H1 (cell line): Measurements from ENCODE around the gene TXNRD2. TPM values are rescaled to one million over a fixed set of nuclear protein-coding genes. Genes with fewer than 3 reads are reported as not detected.

Experiments
- ASH2L ChIP-seq: fragments of 200-600, 300-600 bp; sonication (generic); IDR thresholded peaks from one replicate; pipeline ENCODE4 v1.7.1; 2017; ENCODE audit warnings: low read length
- EZH2 ChIP-seq: fragments of 200-600 bp; sonication (generic); IDR thresholded peaks from 2 replicates; pipeline ENCODE4 v1.7.1; 2012; ENCODE audit warnings: low read depth, mild to moderate bottlenecking, moderate library complexity, low read length, inconsistent platforms; ENCODE audit not compliant: severe bottlenecking
- GTF2F1 ChIP-seq: IDR thresholded peaks from 2 replicates; pipeline ENCODE4 v1.6.1; 2012; ENCODE audit warnings: low read depth, low read length, improper control_type of control experiment, borderline replicate concordance
- MAFK ChIP-seq: IDR thresholded peaks from 2 replicates; pipeline ENCODE4 v1.6.1; 2012; ENCODE audit warnings: low read depth, mild to moderate bottlenecking, improper control_type of control experiment, low read length
- polyA plus RNA-seq, 7 experiments: library from polyadenylated mRNA; depleted of rRNA in 3 of 7; stranded (reverse) in 5 of 7; unstranded in 2 of 7; fragments of >200 nt in 5 of 7; fragments of 200-250 nt in 2 of 7; gene quantifications; 1 replicate in 5 of 7; 2 replicates in 1 of 7; 4 replicates in 1 of 7; pipeline versions ENCODE4 v1.2.1 to v1.2.3, GENCODE V29; 2011 to 2013; ENCODE audit warnings: missing spikeins in 2 of 7, mixed read lengths in 2 of 7
- total RNA-seq: library from RNA; stranded (reverse); fragmentation: NEBNext Ultra II Directional; extraction: Animal tissue kit (Norgen Biotek cat#: 25700); gene quantifications from 2 replicates; pipeline ENCODE4 v1.2.1, GENCODE V29; 2021

TXNRD2 gene
- total and polyA plus RNA-seq, 2 of the 8 experiments (the other 6 are each of a cell fraction or from before 2014, with no cell fraction given) = 14.8 to 21.9 TPM

DNA sequence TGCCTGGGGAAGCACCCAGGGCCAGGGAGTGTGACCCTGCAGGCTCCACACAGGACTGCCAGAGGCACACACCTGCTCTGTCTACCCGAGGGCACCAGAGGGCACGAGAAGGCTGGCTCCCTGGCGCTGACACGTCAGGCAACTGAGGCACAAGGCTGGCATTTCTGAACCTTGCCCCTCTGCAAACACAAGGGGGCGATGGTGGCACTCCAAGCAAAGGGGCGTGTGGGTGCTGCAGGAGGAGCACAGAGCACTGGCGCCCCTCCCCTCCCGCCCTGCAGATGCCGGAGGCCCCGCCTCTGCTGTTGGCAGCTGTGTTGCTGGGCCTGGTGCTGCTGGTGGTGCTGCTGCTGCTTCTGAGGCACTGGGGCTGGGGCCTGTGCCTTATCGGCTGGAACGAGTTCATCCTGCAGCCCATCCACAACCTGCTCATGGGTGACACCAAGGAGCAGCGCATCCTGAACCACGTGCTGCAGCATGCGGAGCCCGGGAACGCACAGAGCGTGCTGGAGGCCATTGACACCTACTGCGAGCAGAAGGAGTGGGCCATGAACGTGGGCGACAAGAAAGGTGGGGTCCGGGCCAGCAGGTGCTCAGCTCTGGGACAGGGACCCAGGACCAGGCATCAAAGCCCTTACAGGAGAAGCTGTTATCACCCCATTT, 20.8 kb upstream of the TXNRD2 start (continued):
- TF ChIP-seq MAFK (no peak), EZH2 (no peak), ASH2L (no peak), GTF2F1 (no peak)
